ENCODE measurements around the gene QSER1.
A peak's percentile ranks its signal among the peaks of the same experiment; 100 is the strongest.

QSER1 gene

GRCh38 chr11:33006010-33006409, 113.4 kb downstream of the QSER1 start:
- H3K4me3 ChIP-seq (ENCODE audit: low read depth, low read length), result no peak overlapping the region

GRCh38 chr11:33013755-33014154, 121.1 kb downstream of the QSER1 start:
- Histone ChIP-seq H3K9ac (ENCODE audit: low read depth, low read length) (no peak overlapping the region), H3K36me3 (ENCODE audit: control insufficient read depth, insufficient read depth, low read length) (no peaks in the 10 kb centered on the region), H3K4me3 (ENCODE audit: low read depth, low read length) (no peak overlapping the region), H3K27me3 (ENCODE audit: control insufficient read depth, insufficient read depth, low read length) (peaks cover 12% of the 10 kb centered on the region), H3K9me3 (ENCODE audit: control insufficient read depth, insufficient read depth, low read length) (no peaks in the 10 kb centered on the region), H3K4me1 (ENCODE audit: control insufficient read depth, insufficient read depth, low read length) (peaks cover 3% of the 10 kb centered on the region)

More at GRCh38 chr11:33006010-33006409, 113.4 kb downstream of the QSER1 start:
- Histone ChIP-seq H3K27me3 (ENCODE audit: control insufficient read depth, insufficient read depth, low read length) (no peaks in the 10 kb centered on the region), H3K4me1 (ENCODE audit: control insufficient read depth, insufficient read depth, low read length) (peaks cover 3% of the 10 kb centered on the region), H3K9ac (ENCODE audit: low read depth, low read length) (no peak overlapping the region), H3K36me3 (ENCODE audit: control insufficient read depth, insufficient read depth, low read length) (no peaks in the 10 kb centered on the region), H3K9me3 (ENCODE audit: control insufficient read depth, insufficient read depth, low read length) (no peaks in the 10 kb centered on the region)

- H3K9me3 ChIP-seq (ENCODE audit: control insufficient read depth, insufficient read depth, low read length), result no peaks in the 10 kb centered on the region
- H3K4me3 ChIP-seq (ENCODE audit: low read depth, low read length), result peak within 1 kb of the TSS; percentile 64
- no peaks in the 10 kb centered on the region for H3K36me3 ChIP-seq (ENCODE audit: control insufficient read depth, insufficient read depth, low read length)
- peaks cover 12% of the 10 kb centered on the region for H3K27me3 ChIP-seq (ENCODE audit: control insufficient read depth, insufficient read depth, low read length)
- H3K9ac ChIP-seq (ENCODE audit: low read depth, low read length), result peak within 1 kb of the TSS; percentile 8
- H3K4me1 ChIP-seq (ENCODE audit: control insufficient read depth, insufficient read depth, low read length), result peaks cover 3% of the 10 kb centered on the region
Observed at GRCh38 chr11:33015621-33016551, 123.3 kb downstream of the QSER1 start, which contains the start of gene DEPDC7. DEPDC7 (plus strand) TSS chr11:33015878; CDS start chr11:33015956, 78 bp downstream.

- Histone ChIP-seq H3K4me1 (ENCODE audit: control insufficient read depth, insufficient read depth, low read length) (peaks cover 3% of the 10 kb centered on the region), H3K27me3 (ENCODE audit: control insufficient read depth, insufficient read depth, low read length) (peaks cover 12% of the 10 kb centered on the region), H3K4me3 (ENCODE audit: low read depth, low read length) (peak overlapping the region; percentile 64), H3K9me3 (ENCODE audit: control insufficient read depth, insufficient read depth, low read length) (no peaks in the 10 kb centered on the region), H3K36me3 (ENCODE audit: control insufficient read depth, insufficient read depth, low read length) (no peaks in the 10 kb centered on the region), H3K9ac (ENCODE audit: low read depth, low read length) (no peak overlapping the region)
Observed at GRCh38 chr11:33016654-33017053, 124.0 kb downstream of the QSER1 start.

- Histone ChIP-seq H3K9me3 (ENCODE audit: control insufficient read depth, insufficient read depth, low read length) (no peaks in the 10 kb centered on the region), H3K9ac (ENCODE audit: low read depth, low read length) (no peak overlapping the region), H3K4me1 (ENCODE audit: control insufficient read depth, insufficient read depth, low read length) (peaks cover 3% of the 10 kb centered on the region), H3K36me3 (ENCODE audit: control insufficient read depth, insufficient read depth, low read length) (no peaks in the 10 kb centered on the region), H3K27me3 (ENCODE audit: control insufficient read depth, insufficient read depth, low read length) (peaks cover 12% of the 10 kb centered on the region), H3K4me3 (ENCODE audit: low read depth, low read length) (no peak overlapping the region)
Observed at GRCh38 chr11:33017478-33017877, 124.9 kb downstream of the QSER1 start.

GRCh38 chr11:33017965-33018364, 125.4 kb downstream of the QSER1 start:
- Histone ChIP-seq H3K4me1 (ENCODE audit: control insufficient read depth, insufficient read depth, low read length) (peaks cover 3% of the 10 kb centered on the region), H3K9ac (ENCODE audit: low read depth, low read length) (no peak overlapping the region), H3K4me3 (ENCODE audit: low read depth, low read length) (no peak overlapping the region), H3K9me3 (ENCODE audit: control insufficient read depth, insufficient read depth, low read length) (no peaks in the 10 kb centered on the region), H3K27me3 (ENCODE audit: control insufficient read depth, insufficient read depth, low read length) (peaks cover 12% of the 10 kb centered on the region), H3K36me3 (ENCODE audit: control insufficient read depth, insufficient read depth, low read length) (no peaks in the 10 kb centered on the region)

GRCh38 chr11:33018840-33019239, 126.2 kb downstream of the QSER1 start:
- Histone ChIP-seq H3K36me3 (ENCODE audit: control insufficient read depth, insufficient read depth, low read length) (no peaks in the 10 kb centered on the region), H3K4me3 (ENCODE audit: low read depth, low read length) (no peak overlapping the region), H3K9me3 (ENCODE audit: control insufficient read depth, insufficient read depth, low read length) (no peaks in the 10 kb centered on the region), H3K4me1 (ENCODE audit: control insufficient read depth, insufficient read depth, low read length) (peaks cover 3% of the 10 kb centered on the region), H3K9ac (ENCODE audit: low read depth, low read length) (no peak overlapping the region), H3K27me3 (ENCODE audit: control insufficient read depth, insufficient read depth, low read length) (peaks cover 12% of the 10 kb centered on the region)

- peaks cover 3% of the 10 kb centered on the region for H3K27me3 ChIP-seq (ENCODE audit: control insufficient read depth, insufficient read depth, low read length)
- H3K9me3 ChIP-seq (ENCODE audit: control insufficient read depth, insufficient read depth, low read length), result no peaks in the 10 kb centered on the region
- peaks cover 3% of the 10 kb centered on the region for H3K4me1 ChIP-seq (ENCODE audit: control insufficient read depth, insufficient read depth, low read length)
- no peaks in the 10 kb centered on the region for H3K36me3 ChIP-seq (ENCODE audit: control insufficient read depth, insufficient read depth, low read length)
- H3K4me3 ChIP-seq (ENCODE audit: low read depth, low read length), result no peak overlapping the region
- H3K9ac ChIP-seq (ENCODE audit: low read depth, low read length), result no peak overlapping the region
Observed at GRCh38 chr11:33021501-33021900, 128.9 kb downstream of the QSER1 start.

GRCh38 chr11:33021937-33022336, 129.3 kb downstream of the QSER1 start:
- no peak overlapping the region for H3K9ac ChIP-seq (ENCODE audit: low read depth, low read length)
- H3K9me3 ChIP-seq (ENCODE audit: control insufficient read depth, insufficient read depth, low read length), result no peaks in the 10 kb centered on the region
- H3K36me3 ChIP-seq (ENCODE audit: control insufficient read depth, insufficient read depth, low read length), result no peaks in the 10 kb centered on the region
- peaks cover 2% of the 10 kb centered on the region for H3K4me1 ChIP-seq (ENCODE audit: control insufficient read depth, insufficient read depth, low read length)
- H3K4me3 ChIP-seq (ENCODE audit: low read depth, low read length), result no peak overlapping the region
- no peaks in the 10 kb centered on the region for H3K27me3 ChIP-seq (ENCODE audit: control insufficient read depth, insufficient read depth, low read length)

- Histone ChIP-seq H3K27me3 (ENCODE audit: control insufficient read depth, insufficient read depth, low read length) (no peaks in the 10 kb centered on the region), H3K9ac (ENCODE audit: low read depth, low read length) (no peak overlapping the region), H3K9me3 (ENCODE audit: control insufficient read depth, insufficient read depth, low read length) (no peaks in the 10 kb centered on the region), H3K36me3 (ENCODE audit: control insufficient read depth, insufficient read depth, low read length) (no peaks in the 10 kb centered on the region), H3K4me1 (ENCODE audit: control insufficient read depth, insufficient read depth, low read length) (no peaks in the 10 kb centered on the region), H3K4me3 (ENCODE audit: low read depth, low read length) (no peak overlapping the region)
Observed at GRCh38 chr11:33025339-33025722, 132.7 kb downstream of the QSER1 start.

- H3K4me1 ChIP-seq (ENCODE audit: control insufficient read depth, insufficient read depth, low read length), result no peaks in the 10 kb centered on the region
- no peaks in the 10 kb centered on the region for H3K27me3 ChIP-seq (ENCODE audit: control insufficient read depth, insufficient read depth, low read length)
- H3K9ac ChIP-seq (ENCODE audit: low read depth, low read length), result no peak overlapping the region
- H3K9me3 ChIP-seq (ENCODE audit: control insufficient read depth, insufficient read depth, low read length), result no peaks in the 10 kb centered on the region
- no peaks in the 10 kb centered on the region for H3K36me3 ChIP-seq (ENCODE audit: control insufficient read depth, insufficient read depth, low read length)
- no peak overlapping the region for H3K4me3 ChIP-seq (ENCODE audit: low read depth, low read length)
Observed at GRCh38 chr11:33027233-33027632, 134.6 kb downstream of the QSER1 start.

Measured in iPS-15b (cell line).